ENCODE data around the gene HS3ST3A1.

- TF ChIP-seq EP300 (IDR thresholded peaks at IDR 0.05) (no peak), CTCF (IDR thresholded peaks at IDR 0.05) (no peak)
Measured at GRCh38 chr17:13546851-13547250, 54.9 kb downstream of the HS3ST3A1 start.

Data from tibial nerve (tissue), 4 donors.